GM12865 (cell line): ENCODE results near the gene CDC42.

Experiments
- DNase-seq: peaks from one replicate; pipeline ENCODE4 v3.0.0; 2010; ENCODE audit warnings: low read depth
- H3K4me3 ChIP-seq: 2 replicates; pipeline ENCODE4 v1.5.1; 2011; ENCODE audit warnings: mild to moderate bottlenecking, low read depth, low read length, control low read depth
- CTCF ChIP-seq: IDR thresholded peaks from 2 replicates; pipeline ENCODE4 v1.5.1; 2011; ENCODE audit warnings: low read length, control low read depth, low read depth, inconsistent platforms; ENCODE audit not compliant: insufficient read depth; ENCODE audit errors: missing control alignments

The CDC42 gene

GRCh38 chr1:22123901-22124404 lies 71.4 kb downstream of the CDC42 start:
- DNase-seq: no peak
- no peak for TF ChIP-seq CTCF
- no peak overlapping the region for H3K4me3 ChIP-seq

- DNase-seq: no peak
- no peak overlapping the region for H3K4me3 ChIP-seq
- TF ChIP-seq CTCF: no peak
Measured at GRCh38 chr1:22124592-22125229, 72.2 kb downstream of the CDC42 start.

- no peak for TF ChIP-seq CTCF
- no peak overlapping the region for H3K4me3 ChIP-seq
- no peak for DNase-seq
Measured at GRCh38 chr1:22126531-22126930, 74.0 kb downstream of the CDC42 start.

GRCh38 chr1:22127248-22127647 lies 74.7 kb downstream of the CDC42 start:
- no peak overlapping the region for H3K4me3 ChIP-seq
- no peak for TF ChIP-seq CTCF
- DNase-seq: no peak

GRCh38 chr1:22127731-22128130 lies 75.2 kb downstream of the CDC42 start:
- no peak for DNase-seq
- H3K4me3 ChIP-seq: no peak overlapping the region
- TF ChIP-seq CTCF: no peak

- no peak for TF ChIP-seq CTCF
- no peak overlapping the region for H3K4me3 ChIP-seq
Measured at GRCh38 chr1:22128392-22128791, 75.9 kb downstream of the CDC42 start.

More at GRCh38 chr1:22128392-22128791, 75.9 kb downstream of the CDC42 start:
- no peak for DNase-seq
